ENCODE measurements around the gene GALNT3. TPM values are rescaled to one million over a fixed set of nuclear protein-coding genes. Genes with fewer than 3 reads are reported as not detected.

The GALNT3 gene
- total RNA-seq, 1 donor from 2014 or later, result 21.3 TPM

DNA sequence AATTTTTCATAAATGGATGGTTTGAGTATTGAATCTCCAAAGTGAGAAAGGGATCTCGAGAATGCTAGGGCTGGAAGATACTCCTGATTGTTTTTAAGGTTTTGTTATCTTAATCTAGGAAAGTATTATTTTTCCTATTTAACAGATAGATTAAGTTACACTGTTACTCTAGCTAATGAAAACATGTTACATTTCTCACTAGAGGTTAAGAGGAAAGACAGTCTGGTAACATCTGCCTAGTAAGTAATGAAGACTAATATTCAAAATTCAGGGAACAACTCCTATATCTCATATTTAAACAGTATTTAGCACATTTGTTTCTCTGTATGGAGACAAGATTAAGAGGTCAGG is 2.0 kb downstream of the GALNT3 start:
- DNase-seq (ENCODE audit: low spot score), result no peak
- H3K27me3 Mint-ChIP-seq (ENCODE audit: low read depth), result no peaks in the 10 kb centered on the region
- H3K36me3 Mint-ChIP-seq (ENCODE audit: low read depth), result peaks cover 32% of the 10 kb centered on the region
- intact Hi-C loops (cut with micrococcal nuclease), result loop anchor here (5.0 to 10.0 kb wide), 2 partner anchors 160 to 397 kb away; partner anchors contain the start of gene TTC21B
- H3K27ac Mint-ChIP-seq, result peak overlapping the region; percentile 12
- H3K4me1 Mint-ChIP-seq (ENCODE audit: low read depth), result peaks cover 65% of the 10 kb centered on the region
- no peaks in the 10 kb centered on the region for H3K9me3 Mint-ChIP-seq
- peak overlapping the region; percentile 66 for H3K4me3 Mint-ChIP-seq (ENCODE audit: low read depth)

DNA sequence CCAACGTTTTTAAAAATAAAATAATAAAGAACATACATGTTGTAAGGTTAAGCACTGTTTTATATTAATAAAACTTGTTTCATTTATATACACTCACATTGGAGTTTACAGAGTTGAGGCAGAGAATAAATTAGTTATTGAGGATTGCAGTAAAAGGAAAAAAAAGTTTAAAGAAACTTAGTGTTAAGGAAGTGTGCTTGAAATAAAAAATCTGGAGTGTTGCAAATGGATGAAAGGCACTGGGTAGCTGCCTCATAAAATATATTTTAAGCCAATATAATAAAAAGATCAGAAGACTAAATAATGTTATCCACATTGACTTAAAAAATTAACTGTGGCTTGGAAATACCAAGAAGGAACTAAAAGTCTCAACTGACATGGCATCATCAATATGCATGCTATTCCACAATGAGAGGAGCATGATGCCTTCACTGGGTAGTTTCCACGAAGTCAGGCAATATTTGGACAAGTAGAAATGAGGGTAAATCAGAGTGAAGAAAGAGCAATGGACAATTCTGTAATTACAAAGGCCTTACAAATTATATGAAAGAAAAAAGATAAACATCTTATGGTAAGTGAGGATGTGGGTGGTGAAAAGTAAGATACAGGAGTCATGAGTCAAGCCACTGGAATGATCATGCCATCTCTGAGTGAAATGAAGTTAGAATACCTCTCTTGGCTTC is 2.5 kb downstream of the GALNT3 start:
- Mint-ChIP-seq H3K36me3 (ENCODE audit: low read depth) (peaks cover 31% of the 10 kb centered on the region), H3K4me3 (ENCODE audit: low read depth) (peak overlapping the region; percentile 66), H3K27ac (peak overlapping the region; percentile 12), H3K4me1 (ENCODE audit: low read depth) (peaks cover 63% of the 10 kb centered on the region), H3K9me3 (no peaks in the 10 kb centered on the region), H3K27me3 (ENCODE audit: low read depth) (no peaks in the 10 kb centered on the region)
- intact Hi-C loops (cut with micrococcal nuclease), result loop anchor here (5.0 to 10.0 kb wide), 2 partner anchors 161 to 397 kb away; partner anchors contain the start of gene TTC21B
- no peak for DNase-seq (ENCODE audit: low spot score)

DNA sequence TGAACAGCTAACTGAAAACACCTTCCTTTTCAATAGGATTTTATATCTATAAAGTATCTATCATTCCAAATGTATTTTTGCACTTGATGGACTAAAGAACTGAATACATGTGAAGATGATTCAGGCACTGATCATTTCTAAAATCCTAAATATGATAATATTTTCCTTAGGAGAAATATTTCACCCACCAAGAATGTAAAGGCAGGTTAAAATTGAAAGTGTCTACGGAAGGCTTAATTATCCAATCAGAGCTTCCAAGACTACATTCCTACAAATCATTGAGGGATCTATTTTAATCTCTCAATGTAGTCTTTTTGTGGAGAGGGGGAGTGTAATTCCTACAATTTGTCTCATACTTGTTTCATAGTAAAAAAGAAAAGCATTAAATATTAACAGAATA is 3.6 kb downstream of the GALNT3 start:
- Mint-ChIP-seq H3K4me1 (ENCODE audit: low read depth) (peaks cover 60% of the 10 kb centered on the region), H3K9me3 (no peaks in the 10 kb centered on the region), H3K36me3 (ENCODE audit: low read depth) (peaks cover 38% of the 10 kb centered on the region), H3K27me3 (ENCODE audit: low read depth) (no peaks in the 10 kb centered on the region), H3K27ac (no peak overlapping the region), H3K4me3 (ENCODE audit: low read depth) (no peak overlapping the region)
- no peak for DNase-seq (ENCODE audit: low spot score)
- intact Hi-C loops (cut with micrococcal nuclease), result loop anchor here (5.0 to 10.0 kb wide), 2 partner anchors 162 to 396 kb away; partner anchors contain the start of gene TTC21B

- H3K4me1 Mint-ChIP-seq (ENCODE audit: low read depth), result peaks cover 43% of the 10 kb centered on the region
- no peaks in the 10 kb centered on the region for H3K27me3 Mint-ChIP-seq (ENCODE audit: low read depth)
- no peak overlapping the region for H3K4me3 Mint-ChIP-seq (ENCODE audit: low read depth)
- H3K27ac Mint-ChIP-seq, result no peak overlapping the region
- no peaks in the 10 kb centered on the region for H3K9me3 Mint-ChIP-seq
- DNase-seq (ENCODE audit: low spot score), result no peak
- intact Hi-C loops (cut with micrococcal nuclease), result no loop called here
- peaks cover 61% of the 10 kb centered on the region for H3K36me3 Mint-ChIP-seq (ENCODE audit: low read depth)
Observed at GRCh38 chr2:165787334-165787733, 6.7 kb downstream of the GALNT3 start.

GRCh38 chr2:165779706-165780105 is 14.3 kb downstream of the GALNT3 start:
- peaks cover 74% of the 10 kb centered on the region for H3K36me3 Mint-ChIP-seq (ENCODE audit: low read depth)
- H3K4me3 Mint-ChIP-seq (ENCODE audit: low read depth), result no peak overlapping the region
- intact Hi-C loops (cut with micrococcal nuclease), result loop anchor here (5.0 kb wide), 1 partner anchor 98 kb away; no protein-coding TSS in a partner anchor
- H3K9me3 Mint-ChIP-seq, result peaks cover 27% of the 10 kb centered on the region
- DNase-seq (ENCODE audit: low spot score), result no peak
- no peak overlapping the region for H3K27ac Mint-ChIP-seq
- no peaks in the 10 kb centered on the region for H3K27me3 Mint-ChIP-seq (ENCODE audit: low read depth)
- H3K4me1 Mint-ChIP-seq (ENCODE audit: low read depth), result peaks cover 20% of the 10 kb centered on the region

- peaks cover 73% of the 10 kb centered on the region for H3K36me3 Mint-ChIP-seq (ENCODE audit: low read depth)
- no peak for DNase-seq (ENCODE audit: low spot score)
- H3K9me3 Mint-ChIP-seq, result peaks cover 27% of the 10 kb centered on the region
- H3K27ac Mint-ChIP-seq, result peak overlapping the region; percentile 64
- intact Hi-C loops (cut with micrococcal nuclease), result loop anchor here (5.0 kb wide), 1 partner anchor 98 kb away; no protein-coding TSS in a partner anchor
- peaks cover 25% of the 10 kb centered on the region for H3K4me1 Mint-ChIP-seq (ENCODE audit: low read depth)
- no peak overlapping the region for H3K4me3 Mint-ChIP-seq (ENCODE audit: low read depth)
- H3K27me3 Mint-ChIP-seq (ENCODE audit: low read depth), result no peaks in the 10 kb centered on the region
Observed at GRCh38 chr2:165778653-165779451, 15.2 kb downstream of the GALNT3 start.

DNA sequence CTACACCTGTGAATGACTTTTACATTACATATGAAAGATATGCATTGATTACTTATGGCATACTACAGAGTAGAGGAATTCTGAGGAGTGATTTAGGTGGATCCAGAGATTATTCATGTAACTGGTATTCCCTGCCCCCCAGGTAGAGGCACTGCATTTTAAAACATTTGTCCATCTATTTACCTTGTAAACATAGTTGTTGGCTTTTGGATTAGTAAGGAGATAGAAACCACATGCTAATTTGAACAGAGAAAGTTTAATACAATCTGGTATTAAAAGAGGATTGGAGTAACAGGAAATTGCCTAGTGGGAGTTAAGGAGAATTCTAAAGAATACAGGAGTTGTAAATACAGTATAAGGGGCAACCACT is 15.9 kb downstream of the GALNT3 start:
- Mint-ChIP-seq H3K27me3 (ENCODE audit: low read depth) (no peaks in the 10 kb centered on the region), H3K9me3 (peaks cover 27% of the 10 kb centered on the region), H3K36me3 (ENCODE audit: low read depth) (peaks cover 74% of the 10 kb centered on the region), H3K4me3 (ENCODE audit: low read depth) (no peak overlapping the region), H3K4me1 (ENCODE audit: low read depth) (peaks cover 30% of the 10 kb centered on the region), H3K27ac (peak overlapping the region; percentile 64)
- intact Hi-C loops (cut with micrococcal nuclease), result loop anchor here (5.0 kb wide), 1 partner anchor 99 kb away; no protein-coding TSS in a partner anchor
- DNase-seq (ENCODE audit: low spot score), result no peak

DNA sequence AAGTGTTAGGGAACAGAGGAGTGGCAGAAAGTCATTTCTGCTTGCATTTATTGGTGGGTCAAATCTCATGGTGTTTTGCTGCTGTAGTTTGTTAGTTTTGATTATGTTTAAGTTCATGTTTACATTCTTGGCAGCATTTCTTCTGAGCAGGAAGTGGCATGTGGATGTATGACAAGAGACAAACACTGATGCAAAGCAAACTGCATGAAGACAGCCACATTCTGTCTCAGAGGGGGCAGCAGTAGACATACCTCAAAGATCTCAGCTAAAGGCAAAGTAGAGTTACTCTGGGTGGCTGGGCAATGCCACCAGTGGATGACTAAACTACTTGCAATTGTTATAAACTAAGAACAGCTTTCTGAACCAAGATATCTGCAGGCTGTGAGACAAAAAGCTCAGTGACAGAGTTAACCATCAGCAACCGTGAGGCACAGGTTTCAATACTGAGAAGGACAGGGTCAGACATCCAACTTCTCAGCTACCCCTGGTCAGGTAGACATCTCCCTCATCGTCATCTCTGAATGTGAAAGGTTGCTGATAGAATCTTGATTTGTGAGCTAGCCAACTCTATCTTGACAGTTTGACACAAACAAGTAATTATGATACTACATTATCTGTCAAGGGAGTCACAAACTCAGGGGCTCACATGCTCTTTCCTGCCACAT is 16.4 kb downstream of the GALNT3 start:
- peak overlapping the region; percentile 19 for H3K4me3 Mint-ChIP-seq (ENCODE audit: low read depth)
- H3K36me3 Mint-ChIP-seq (ENCODE audit: low read depth), result peaks cover 75% of the 10 kb centered on the region
- H3K4me1 Mint-ChIP-seq (ENCODE audit: low read depth), result peaks cover 33% of the 10 kb centered on the region
- DNase-seq (ENCODE audit: low spot score), result no peak
- no peaks in the 10 kb centered on the region for H3K27me3 Mint-ChIP-seq (ENCODE audit: low read depth)
- peak overlapping the region; percentile 64 for H3K27ac Mint-ChIP-seq
- intact Hi-C loops (cut with micrococcal nuclease), result loop anchor here (1.0 to 5.0 kb wide), 2 partner anchors 17 to 100 kb away; partner anchors contain the start of gene GALNT3
- H3K9me3 Mint-ChIP-seq, result peaks cover 27% of the 10 kb centered on the region

DNA sequence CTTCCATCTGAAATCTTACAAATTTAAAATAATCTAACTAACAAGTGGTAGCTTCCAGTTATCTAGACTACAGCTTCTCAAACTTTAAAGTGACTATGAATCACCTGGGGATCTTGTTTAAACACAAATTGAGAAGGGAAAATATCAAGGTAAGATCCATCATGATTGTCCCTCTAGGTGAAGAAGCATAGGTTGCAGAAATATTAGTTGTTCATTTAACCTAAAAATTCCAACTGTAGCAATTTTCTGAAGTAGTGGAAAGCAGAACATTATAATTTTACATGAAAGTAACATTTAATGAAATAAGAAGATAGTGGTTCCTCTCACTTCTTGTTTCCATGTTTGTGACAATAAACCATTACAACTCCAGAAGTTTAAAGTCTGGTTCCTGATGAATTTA is 17.3 kb downstream of the GALNT3 start:
- Mint-ChIP-seq H3K4me1 (ENCODE audit: low read depth) (peaks cover 35% of the 10 kb centered on the region), H3K4me3 (ENCODE audit: low read depth) (no peak overlapping the region), H3K27ac (no peak overlapping the region), H3K27me3 (ENCODE audit: low read depth) (no peaks in the 10 kb centered on the region), H3K9me3 (peaks cover 27% of the 10 kb centered on the region), H3K36me3 (ENCODE audit: low read depth) (peaks cover 75% of the 10 kb centered on the region)
- intact Hi-C loops (cut with micrococcal nuclease), result loop anchor here (1.0 to 5.0 kb wide), 2 partner anchors 18 to 101 kb away; partner anchors contain the start of gene GALNT3
- DNase-seq (ENCODE audit: low spot score), result no peak

DNA sequence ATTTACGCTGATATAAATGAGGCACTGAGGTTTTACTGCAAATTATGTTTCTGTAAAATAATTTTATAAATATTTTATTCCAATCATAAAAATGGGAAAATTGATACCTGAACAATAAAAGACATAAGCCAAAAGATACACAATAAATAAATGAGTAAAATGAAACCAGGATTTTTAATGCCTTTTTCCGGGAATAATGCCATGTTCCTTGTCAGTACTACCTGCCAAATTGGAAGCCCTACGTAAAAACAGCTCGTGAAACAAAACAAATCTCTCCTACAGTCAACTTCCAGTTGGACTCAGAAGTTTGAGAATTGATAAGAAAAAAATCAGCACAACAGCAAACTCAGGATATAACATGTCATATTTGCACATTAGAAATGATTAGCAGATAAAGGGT is 18.0 kb downstream of the GALNT3 start:
- no peak overlapping the region for H3K4me3 Mint-ChIP-seq (ENCODE audit: low read depth)
- H3K9me3 Mint-ChIP-seq, result peaks cover 27% of the 10 kb centered on the region
- H3K27me3 Mint-ChIP-seq (ENCODE audit: low read depth), result no peaks in the 10 kb centered on the region
- H3K36me3 Mint-ChIP-seq (ENCODE audit: low read depth), result peaks cover 72% of the 10 kb centered on the region
- no peak overlapping the region for H3K27ac Mint-ChIP-seq
- peaks cover 36% of the 10 kb centered on the region for H3K4me1 Mint-ChIP-seq (ENCODE audit: low read depth)
- intact Hi-C loops (cut with micrococcal nuclease), result loop anchor here (5.0 kb wide), 1 partner anchor 101 kb away; no protein-coding TSS in a partner anchor
- no peak for DNase-seq (ENCODE audit: low spot score)

- Mint-ChIP-seq H3K27ac (no peak overlapping the region), H3K4me3 (ENCODE audit: low read depth) (no peak overlapping the region), H3K27me3 (ENCODE audit: low read depth) (no peaks in the 10 kb centered on the region), H3K9me3 (peaks cover 4% of the 10 kb centered on the region), H3K4me1 (ENCODE audit: low read depth) (peaks cover 34% of the 10 kb centered on the region), H3K36me3 (ENCODE audit: low read depth) (peaks cover 54% of the 10 kb centered on the region)
- intact Hi-C loops (cut with micrococcal nuclease), result no loop called here
- no peak for DNase-seq (ENCODE audit: low spot score)
Observed at GRCh38 chr2:165773684-165774083, 20.4 kb downstream of the GALNT3 start.

DNA sequence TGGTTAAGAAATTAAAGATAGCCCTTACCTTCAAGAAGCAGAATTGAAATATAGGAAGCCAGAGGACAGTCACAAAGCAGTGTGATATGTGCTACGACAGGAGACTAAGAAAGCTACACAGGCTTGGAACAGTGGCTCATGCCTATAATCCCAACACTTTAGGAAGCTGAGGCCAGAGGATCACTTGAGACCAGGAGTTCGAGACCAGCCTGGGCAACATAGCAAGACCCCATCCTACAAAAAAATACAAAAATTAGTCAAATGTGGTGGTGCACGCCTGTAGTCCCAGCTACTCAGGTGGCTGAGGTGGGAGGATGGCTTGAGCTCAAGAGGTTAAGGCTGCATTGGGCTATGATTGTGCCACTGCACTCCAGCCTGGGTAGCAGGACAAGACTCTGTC is 21.9 kb downstream of the GALNT3 start:
- H3K27me3 Mint-ChIP-seq (ENCODE audit: low read depth), result no peaks in the 10 kb centered on the region
- intact Hi-C loops (cut with micrococcal nuclease), result no loop called here
- H3K27ac Mint-ChIP-seq, result no peak overlapping the region
- peaks cover 42% of the 10 kb centered on the region for H3K36me3 Mint-ChIP-seq (ENCODE audit: low read depth)
- H3K4me3 Mint-ChIP-seq (ENCODE audit: low read depth), result no peak overlapping the region
- H3K9me3 Mint-ChIP-seq, result no peaks in the 10 kb centered on the region
- no peak for DNase-seq (ENCODE audit: low spot score)
- H3K4me1 Mint-ChIP-seq (ENCODE audit: low read depth), result peaks cover 21% of the 10 kb centered on the region

Data from activated T-helper 2 cell treated with anti-CD3 and anti-CD28 coated beads, Interferon-gamma antibody, Interleukin-2, Interleukin-4, amounts not matched to agents 10 μg/mL and 5 μg/mL and 100 μg/mL, durations not matched to agents 14 hours and 24 hours and 36 hours (primary cell).